SK-N-DZ (cell line): ENCODE measurements around the gene TLR9.

Source experiments
- DNase-seq: peaks from one replicate; pipeline ENCODE4 v3.0.0-alpha.2; 2015; ENCODE audit warnings: low spot score

TLR9 gene

GRCh38 chr3:52231502-52232278 is 6.2 kb upstream of the TLR9 start:
- DNase-seq = peak; percentile 39

GRCh38 chr3:52230889-52231499 is 5.5 kb upstream of the TLR9 start:
- DNase-seq = no peak

- DNase-seq = no peak
These were observed 5.0 kb upstream of the TLR9 start for GRCh38 chr3:52230461-52230860.

- no peak for DNase-seq
These were observed 4.2 kb upstream of the TLR9 start for GRCh38 chr3:52229656-52230055.

- no peak for DNase-seq
These were observed 3.4 kb upstream of the TLR9 start for GRCh38 chr3:52228751-52229291.

GRCh38 chr3:52228266-52228665 is 2.8 kb upstream of the TLR9 start:
- no peak for DNase-seq

GRCh38 chr3:52227766-52228165 is 2.3 kb upstream of the TLR9 start:
- no peak for DNase-seq

GRCh38 chr3:52227117-52227516 is 1.7 kb upstream of the TLR9 start:
- DNase-seq = no peak

GRCh38 chr3:52226229-52226817 is 878 bp upstream of the TLR9 start:
- DNase-seq = no peak

GRCh38 chr3:52223449-52224408 is 1.7 kb downstream of the TLR9 start:
- DNase-seq = no peak

- DNase-seq = no peak
These were observed 2.9 kb downstream of the TLR9 start for GRCh38 chr3:52222319-52223221.

- DNase-seq = no peak
These were observed 3.7 kb downstream of the TLR9 start for GRCh38 chr3:52221563-52222318.

GRCh38 chr3:52221141-52221562 is 4.3 kb downstream of the TLR9 start:
- no peak for DNase-seq

GRCh38 chr3:52220380-52221026 is 4.9 kb downstream of the TLR9 start:
- DNase-seq = peak; percentile 74

GRCh38 chr3:52218937-52219650 is 6.4 kb downstream of the TLR9 start:
- DNase-seq = peak; percentile 47

- DNase-seq = no peak
These were observed 7.0 kb downstream of the TLR9 start for GRCh38 chr3:52218454-52218853.

- no peak for DNase-seq
These were observed 7.4 kb downstream of the TLR9 start for GRCh38 chr3:52218026-52218425.

GRCh38 chr3:52217409-52217805 is 8.0 kb downstream of the TLR9 start:
- no peak for DNase-seq
